DMS 273 treated with DMSO at 0.1 percent for 48 hours (cell line): ENCODE data around the gene TNFRSF1B.
A peak's percentile ranks its signal among the peaks of the same experiment; 100 is the strongest.
"Not testable (repeated sequence)": the region's sequence is repeated elsewhere in the genome, so short reads cannot be mapped to it uniquely, and the experiment has no call there.

Source experiments
- DNase-seq: peaks from one replicate; lab custom pipeline; 2025; lab: John Stamatoyannopoulos, UW

Gene TNFRSF1B

GRCh38 chr1:12219800-12220199 is 53.0 kb downstream of the TNFRSF1B start:
- DNase-seq = no peak

DNA sequence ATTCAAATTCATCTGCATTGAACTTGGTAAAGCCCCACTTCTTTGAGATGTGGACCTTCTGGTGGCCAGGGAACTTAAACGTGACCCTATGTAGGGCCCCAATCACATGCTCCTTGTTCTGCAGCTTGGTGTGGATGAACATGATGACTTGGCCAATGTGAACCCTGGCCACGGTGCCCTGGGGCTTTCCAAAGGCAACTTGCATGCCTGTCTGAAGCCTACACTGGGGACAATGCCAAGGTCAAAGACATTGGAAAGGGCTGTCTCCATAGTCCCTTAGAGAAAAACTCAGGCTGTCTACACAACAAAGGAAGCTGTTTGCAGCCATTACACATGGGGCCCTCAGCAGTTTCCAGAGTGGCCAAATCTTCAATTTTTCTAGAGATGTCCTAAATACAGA is 54.1 kb downstream of the TNFRSF1B start:
- DNase-seq = no peak

DNA sequence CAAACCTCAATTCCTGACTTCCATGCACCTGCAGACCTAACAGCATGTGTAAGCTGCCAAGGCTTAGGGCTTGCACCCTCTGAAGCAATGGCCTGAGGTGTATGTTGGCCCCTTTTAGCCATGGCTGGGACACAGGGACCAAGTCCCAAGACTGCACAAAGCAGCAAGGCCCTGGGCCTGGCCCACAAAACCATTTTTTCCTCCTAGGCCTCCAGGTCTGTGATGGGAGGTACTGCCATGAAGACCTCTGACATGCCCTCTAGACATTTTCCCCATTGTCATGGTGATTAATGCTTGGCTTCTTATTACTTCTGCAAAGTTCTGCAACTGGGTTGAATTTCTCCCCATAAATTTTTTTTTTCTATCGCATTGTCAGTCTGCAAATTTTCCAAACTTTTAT is 55.9 kb downstream of the TNFRSF1B start:
- not testable (repeated sequence) for DNase-seq

GRCh38 chr1:12224092-12224491 is 57.3 kb downstream of the TNFRSF1B start:
- not testable (repeated sequence) for DNase-seq

DNA sequence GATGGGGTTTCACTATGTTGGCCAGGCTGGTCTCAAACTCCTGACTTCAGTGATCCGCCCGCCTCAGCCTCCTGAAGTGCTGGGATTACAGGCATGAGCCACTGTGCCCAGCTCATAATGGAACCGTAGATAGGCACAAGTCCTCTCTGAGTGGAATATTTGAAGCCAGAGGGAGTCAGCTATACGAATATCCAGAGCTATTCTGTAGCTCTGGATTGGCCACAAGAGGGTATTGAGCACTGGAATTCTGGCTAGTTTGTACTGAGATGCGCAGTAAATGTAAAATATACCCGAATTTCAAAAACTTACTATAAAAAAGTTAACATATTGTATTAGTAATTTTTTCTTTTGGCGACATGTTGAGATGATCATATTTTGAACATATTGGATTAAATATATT is 62.2 kb downstream of the TNFRSF1B start:
- DNase-seq = no peak

GRCh38 chr1:12229386-12229834 is 62.6 kb downstream of the TNFRSF1B start:
- DNase-seq = no peak

DNA sequence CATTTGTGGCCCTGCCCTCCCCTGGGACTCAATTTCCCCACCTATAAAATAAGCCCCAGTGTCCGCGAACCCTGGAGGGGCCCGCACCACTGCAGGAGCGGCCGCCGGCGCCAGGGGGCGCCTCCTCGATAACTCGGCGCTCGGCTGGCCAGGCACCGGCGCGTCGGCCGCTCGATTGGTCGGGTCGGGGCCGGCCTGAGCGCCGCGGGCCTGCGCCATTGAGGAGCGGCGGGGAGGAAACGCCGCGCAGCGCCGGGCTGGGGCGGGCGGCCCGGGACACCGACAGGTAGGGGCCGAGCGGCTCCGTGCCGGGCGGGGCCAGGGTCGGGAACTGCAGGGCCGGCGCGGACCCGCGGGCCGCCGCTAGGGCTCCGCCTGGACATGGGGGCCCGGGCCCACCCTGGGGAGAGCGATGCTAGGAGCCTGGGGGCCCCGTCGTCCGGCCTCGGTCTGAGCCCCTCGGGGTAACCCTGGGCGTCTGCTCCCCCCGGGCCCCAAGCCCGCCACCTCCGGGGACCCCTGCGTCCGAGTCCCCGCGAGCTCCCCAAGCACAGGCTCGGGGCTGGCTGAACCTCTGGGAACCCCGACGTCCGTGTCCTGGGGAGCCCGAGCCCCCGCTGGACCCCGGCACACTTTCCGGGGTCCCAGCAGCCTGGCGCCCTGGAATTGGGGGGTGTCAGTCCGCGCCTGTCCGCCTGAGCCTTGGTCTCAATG is 63.2 kb downstream of the TNFRSF1B start, which contains the start of gene VPS13D:
Gene VPS13D (plus strand): TSS at position 196 of the 714 bp plus-strand sequence. CDS start 4,237 bp downstream, outside the sequence.
- peak; percentile 18 for DNase-seq

- no peak for DNase-seq
Measured at GRCh38 chr1:12230549-12231275, 63.9 kb downstream of the TNFRSF1B start.

GRCh38 chr1:12231276-12231595 is 64.4 kb downstream of the TNFRSF1B start:
- no peak for DNase-seq

DNA sequence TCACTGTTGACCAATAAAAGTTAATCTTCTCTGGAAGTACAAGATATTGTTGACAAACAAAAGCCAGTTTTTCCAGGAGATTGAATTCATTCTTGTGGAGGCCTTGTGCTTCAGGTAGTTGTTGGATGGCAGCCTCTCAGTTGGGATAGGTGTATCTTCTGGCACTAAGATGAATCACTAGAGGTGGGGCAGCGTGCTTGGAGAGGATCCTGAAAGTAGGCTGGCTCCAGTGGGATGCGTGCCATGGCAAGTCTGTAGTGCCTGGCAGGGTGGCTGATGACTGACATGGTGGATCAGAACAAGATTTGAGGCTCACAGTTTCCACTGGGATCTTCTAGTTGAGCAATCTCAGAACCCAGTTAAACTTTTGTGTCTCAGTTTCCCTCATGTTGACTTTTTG is 65.4 kb downstream of the TNFRSF1B start:
- no peak for DNase-seq

- no peak for DNase-seq
Measured at GRCh38 chr1:12244078-12244477, 77.3 kb downstream of the TNFRSF1B start.

- DNase-seq = no peak
Measured at GRCh38 chr1:12244585-12244984, 77.8 kb downstream of the TNFRSF1B start.

DNA sequence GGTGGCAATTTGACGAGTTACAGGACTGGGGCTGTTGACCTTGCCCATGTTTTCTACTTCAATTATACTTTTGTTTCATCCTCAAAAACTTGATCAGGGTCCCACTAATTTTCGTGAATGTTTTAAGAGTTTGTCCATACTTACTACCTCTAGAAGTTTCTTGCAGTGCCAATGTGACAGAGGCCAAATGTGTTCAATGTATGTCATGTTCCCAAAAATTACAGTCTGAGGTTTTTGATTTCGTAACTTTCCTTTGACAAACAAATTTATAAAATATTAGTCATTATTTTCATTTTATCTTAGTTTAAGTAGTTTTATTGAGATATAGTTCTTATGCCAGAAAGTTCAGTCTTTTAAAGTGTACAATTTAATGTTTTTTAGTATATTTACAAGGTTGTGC is 78.3 kb downstream of the TNFRSF1B start:
- no peak for DNase-seq

GRCh38 chr1:12245733-12246132 is 78.9 kb downstream of the TNFRSF1B start:
- no peak for DNase-seq

- DNase-seq = no peak
Measured at GRCh38 chr1:12246584-12246983, 79.8 kb downstream of the TNFRSF1B start.

- no peak for DNase-seq
Measured at GRCh38 chr1:12249181-12249580, 82.4 kb downstream of the TNFRSF1B start.

DNA sequence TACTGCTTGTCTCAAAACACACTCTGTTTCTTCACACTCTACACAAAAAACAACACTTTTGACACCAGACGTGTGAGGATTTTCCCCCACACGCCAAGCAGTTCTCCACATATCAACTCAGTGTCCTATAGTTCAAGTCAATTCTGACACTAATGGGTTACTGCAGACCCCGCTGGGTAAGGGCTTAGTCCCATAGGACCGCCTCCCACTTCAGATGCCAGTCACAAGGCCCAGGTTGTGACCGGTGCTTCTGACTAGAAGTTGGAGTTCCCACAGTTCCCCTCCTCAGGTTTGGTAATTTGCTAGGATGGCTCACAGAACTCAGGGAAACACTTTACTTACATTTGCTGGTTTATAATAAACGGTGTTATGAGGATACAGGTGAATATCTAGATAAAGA is 83.0 kb downstream of the TNFRSF1B start:
- no peak for DNase-seq

GRCh38 chr1:12251442-12251841 is 84.7 kb downstream of the TNFRSF1B start:
- DNase-seq = no peak

- DNase-seq = no peak
Measured at GRCh38 chr1:12255913-12256312, 89.1 kb downstream of the TNFRSF1B start.

DNA sequence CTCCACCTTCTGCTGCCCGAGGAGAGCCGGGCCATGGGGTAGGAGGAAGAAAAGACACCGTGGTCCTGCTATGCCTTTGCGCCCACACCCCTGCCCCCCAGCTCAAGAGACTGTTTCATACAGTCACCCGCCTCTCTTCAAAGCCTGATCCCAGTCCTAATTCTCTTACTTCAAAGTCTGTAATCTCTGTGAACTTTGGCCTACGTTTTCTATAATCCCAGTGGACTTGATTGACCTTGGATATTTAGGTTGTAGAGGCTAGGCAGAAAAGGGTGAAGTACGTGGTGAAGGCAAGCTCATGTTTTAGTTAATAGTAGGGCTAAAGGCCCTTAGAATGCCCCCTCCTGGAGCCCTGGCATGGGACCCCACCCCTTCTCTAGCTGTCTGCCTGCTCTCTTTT is 91.5 kb downstream of the TNFRSF1B start:
- no peak for DNase-seq
